ENCODE results near the gene STXBP5.

DNA sequence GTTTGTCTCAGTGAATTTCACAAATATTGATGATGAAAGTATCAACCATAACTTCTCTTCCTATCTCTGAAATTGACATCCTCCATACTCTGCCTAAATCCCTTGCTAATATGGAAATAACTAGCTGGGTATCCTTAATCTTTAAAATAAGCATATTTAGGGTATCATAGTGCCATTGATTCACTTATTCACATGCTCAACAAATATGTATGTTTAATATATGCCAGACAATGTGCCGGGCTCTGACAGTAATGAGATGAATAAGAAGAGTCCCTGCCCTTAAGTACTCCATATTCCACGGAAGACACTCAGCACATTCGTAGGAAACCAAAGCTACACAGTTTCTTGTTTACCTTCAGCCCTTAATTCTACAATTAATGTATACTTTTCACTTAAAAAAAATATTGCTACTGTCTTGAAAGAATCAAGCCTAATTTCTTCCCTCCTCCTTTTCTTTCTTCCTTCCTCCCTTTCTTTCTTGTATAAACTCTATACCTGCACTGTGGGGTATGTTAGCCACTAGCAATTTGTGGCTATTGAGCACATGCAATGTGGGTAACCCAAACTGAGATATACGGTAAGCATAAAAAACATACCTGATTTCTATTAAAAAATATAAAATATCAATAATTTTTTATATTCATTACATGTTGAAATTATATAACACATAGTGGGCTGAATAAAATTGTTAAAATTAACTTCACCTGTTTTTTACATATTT, 42.8 kb upstream of the STXBP5 start:
- no peak for TF ChIP-seq EZH2 (IDR thresholded peaks at IDR 0.05; ENCODE audit: insufficient read depth, poor library complexity, severe bottlenecking)
- no peak for TF ChIP-seq EZH2phosphoT487 (IDR thresholded peaks at IDR 0.05; ENCODE audit: insufficient read depth, low read depth)

All from GM23248 (cell line).